Endodermal cell (in vitro differentiated cells): Measurements from ENCODE around the gene ANKRD65. TPM values are rescaled to one million over a fixed set of nuclear protein-coding genes. Genes with fewer than 3 reads are reported as not detected.
"Not testable (repeated sequence)": the region's sequence is repeated elsewhere in the genome, so short reads cannot be mapped to it uniquely, and the experiment has no call there.

Experiments
- DNase-seq: peaks from one replicate; pipeline ENCODE4 v3.0.0-alpha.2; 2017
- H3K27ac ChIP-seq: 2 replicates; pipeline ENCODE4 v1.5.1; 2013; ENCODE audit warnings: mild to moderate bottlenecking, low read depth, low read length, moderate library complexity
- H3K27me3 ChIP-seq: 2 replicates; pipeline ENCODE4 v1.6.1; 2013; ENCODE audit warnings: mild to moderate bottlenecking, low read length, moderate library complexity; ENCODE audit not compliant: insufficient read depth, control insufficient read depth, poor library complexity, severe bottlenecking
- H3K36me3 ChIP-seq: 2 replicates; pipeline ENCODE4 v1.7.0; 2013; ENCODE audit warnings: mild to moderate bottlenecking, low read length, moderate library complexity; ENCODE audit not compliant: control insufficient read depth, insufficient read depth
- H3K4me1 ChIP-seq: one replicate; pipeline ENCODE4 v1.7.0; 2013; ENCODE audit warnings: low read length; ENCODE audit not compliant: control insufficient read depth, insufficient read depth
- H3K4me3 ChIP-seq: 2 replicates; pipeline ENCODE4 v1.5.1; 2013; ENCODE audit warnings: mild to moderate bottlenecking, low read length, moderate library complexity
- H3K9ac ChIP-seq: 2 replicates; pipeline ENCODE4 v1.6.1; 2013; ENCODE audit warnings: mild to moderate bottlenecking, low read length, moderate library complexity; ENCODE audit not compliant: poor library complexity, severe bottlenecking; ENCODE audit errors: extremely low read depth
- H3K9me3 ChIP-seq: 2 replicates; pipeline ENCODE4 v1.6.1; 2013; ENCODE audit warnings: mild to moderate bottlenecking, low read length, moderate library complexity; ENCODE audit not compliant: control insufficient read depth
- H3K27ac Mint-ChIP-seq: 2 replicates; pipeline ENCODE4 v1.8.0; 2020; ENCODE audit warnings: mixed read lengths
- H3K27me3 Mint-ChIP-seq: 2 replicates; pipeline ENCODE4 v1.8.0; 2021; ENCODE audit warnings: mild to moderate bottlenecking, mixed read lengths; ENCODE audit not compliant: insufficient read depth
- H3K36me3 Mint-ChIP-seq: 2 replicates; pipeline ENCODE4 v1.8.0; 2020; ENCODE audit warnings: low read depth, mixed read lengths
- H3K4me1 Mint-ChIP-seq: 2 replicates; pipeline ENCODE4 v1.8.0; 2020; ENCODE audit warnings: mixed read lengths
- H3K4me3 Mint-ChIP-seq: 2 replicates; pipeline ENCODE4 v1.8.0; 2020; ENCODE audit warnings: mild to moderate bottlenecking, moderate library complexity, mixed read lengths
- H3K9me3 Mint-ChIP-seq: 2 replicates; pipeline ENCODE4 v1.8.0; 2020; ENCODE audit warnings: mild to moderate bottlenecking, mixed read lengths
- WGBS, 2 experiments: methylation state at CpG; one replicate each; pipeline versions ENCODE4 v1.1.5 to v1.1.7; 2013; ENCODE audit warnings: missing lambda C conversion rate in 2 of 2, mixed read lengths in 1 of 2; ENCODE audit not compliant: insufficient coverage in 1 of 2, insufficient read length in 1 of 2; 5-methylcytosine and 5-hydroxymethylcytosine counted together
- total RNA-seq, 2 donors: library from RNA; stranded (reverse); fragmentation: NEBNext Ultra II Directional in 1 of 2; extraction: Animal tissue kit (Norgen Biotek cat#: 25700) in 1 of 2; gene quantifications; 2 replicates in 1 of 2; 3 replicates in 1 of 2; pipeline ENCODE4 v1.2.1, GENCODE V29; 2021
- TF ChIP-seq, protein P1 (sequence below): fragments of 200-600 bp; sonication (generic); conservative IDR thresholded peaks from 2 replicates; pipeline ENCODE4 v1.5.0; 2021; ENCODE audit warnings: antibody characterized with exemption, mild to moderate bottlenecking

The ANKRD65 gene
- total RNA-seq, 2 donors from 2014 or later, result 1.6 TPM

DNA sequence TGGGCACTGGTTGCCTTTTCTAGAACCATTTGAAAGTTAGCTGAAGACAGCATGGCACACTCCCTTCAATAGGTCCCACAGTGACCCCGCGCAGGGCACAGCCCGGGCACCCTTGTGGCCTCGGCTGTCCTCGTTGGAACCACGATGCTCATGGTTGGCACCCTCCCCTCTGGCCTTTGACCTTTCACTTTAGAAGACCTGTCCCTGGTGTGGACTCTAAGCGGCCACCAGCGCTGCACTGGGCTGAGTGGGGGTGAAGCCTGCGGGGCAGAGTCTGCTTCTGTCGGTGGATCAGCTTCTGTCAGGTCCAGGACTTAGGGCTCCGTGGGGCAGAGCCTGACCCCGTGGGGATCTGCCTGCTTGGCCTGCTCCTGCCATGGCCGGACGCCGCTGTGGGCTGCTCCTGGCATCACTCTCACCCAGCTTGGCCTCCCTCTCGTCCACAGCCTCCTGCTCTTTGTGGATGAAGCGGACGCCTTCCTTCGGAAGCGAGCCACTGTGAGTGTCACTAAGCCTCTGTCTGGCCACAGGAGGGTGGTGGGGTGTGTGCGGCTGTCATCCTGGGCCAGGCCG lies 35.7 kb upstream of the ANKRD65 start:
- H3K9me3 Mint-ChIP-seq, H3K4me3 Mint-ChIP-seq, H3K27me3 ChIP-seq, DNase-seq, H3K36me3 Mint-ChIP-seq, H3K9ac ChIP-seq, H3K4me1 Mint-ChIP-seq, H3K4me1 ChIP-seq, H3K9me3 ChIP-seq, H3K4me3 ChIP-seq, H3K27ac Mint-ChIP-seq, H3K27ac ChIP-seq, H3K36me3 ChIP-seq, H3K27me3 Mint-ChIP-seq: not testable (repeated sequence)
- 92 to 93% methylated on average over 13 to 18 of the region's 22 CpGs for WGBS, 2 experiments

DNA sequence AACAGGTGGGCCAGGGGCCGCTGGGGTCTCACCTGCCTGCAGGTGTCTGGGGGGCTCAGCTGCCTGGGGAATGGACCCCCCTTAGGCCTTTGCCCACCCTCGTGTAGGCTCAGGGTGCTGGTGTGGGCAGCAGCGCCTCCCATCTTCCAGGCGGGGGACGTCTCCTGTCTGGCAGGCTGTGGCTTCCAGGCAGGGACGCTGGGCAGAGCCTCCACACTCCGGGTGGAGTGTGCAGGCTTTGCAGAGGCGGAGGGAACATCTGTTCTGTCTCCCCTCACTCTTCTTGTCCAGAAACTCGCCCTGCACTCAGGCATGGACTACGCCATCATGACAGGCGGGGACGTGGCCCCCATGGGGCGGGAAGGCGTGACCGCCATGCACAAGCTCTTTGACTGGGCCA lies 34.9 kb upstream of the ANKRD65 start:
- not testable (repeated sequence) for H3K9me3 Mint-ChIP-seq, H3K9me3 ChIP-seq, H3K27ac Mint-ChIP-seq, H3K36me3 ChIP-seq, H3K36me3 Mint-ChIP-seq, H3K27ac ChIP-seq, DNase-seq, H3K4me1 ChIP-seq, H3K9ac ChIP-seq, H3K4me3 ChIP-seq, H3K27me3 ChIP-seq, H3K4me3 Mint-ChIP-seq, H3K27me3 Mint-ChIP-seq, H3K4me1 Mint-ChIP-seq
- WGBS, 2 experiments, result 86% methylated on average over 1 of the region's 15 CpGs; no CpG with 5 or more reads in 1 of the 2 experiments

DNA sequence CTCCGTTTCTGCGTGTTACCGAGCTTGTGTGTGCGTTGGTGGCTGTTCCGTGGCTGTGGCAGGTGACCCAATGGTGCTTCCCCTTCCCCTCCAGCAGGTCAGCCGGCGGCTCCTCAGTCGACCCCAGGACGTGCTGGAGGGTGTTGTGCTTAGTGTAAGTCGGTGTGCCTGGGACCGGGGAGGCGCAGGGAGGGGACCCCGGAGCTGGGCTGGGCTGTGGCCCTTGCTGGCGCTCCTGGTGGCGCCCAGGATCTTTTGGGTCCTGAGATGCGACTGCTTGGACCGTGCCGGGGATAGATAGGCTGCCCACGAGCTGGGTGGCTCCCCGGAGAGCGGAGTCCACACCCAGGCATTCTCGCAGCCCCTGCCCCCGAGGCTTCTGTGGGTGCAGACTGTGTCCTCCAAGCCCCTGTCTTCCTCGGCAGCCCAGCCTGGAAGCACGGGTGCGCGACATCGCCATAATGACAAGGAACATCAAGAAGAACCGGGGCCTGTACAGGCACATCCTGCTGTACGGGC lies 34.3 kb upstream of the ANKRD65 start:
- no peaks in the 10 kb centered on the region for H3K4me1 ChIP-seq
- WGBS, 2 experiments, result 94 to 96% methylated on average over 18 to 24 of the region's 30 CpGs
- no peaks in the 10 kb centered on the region for H3K9me3 ChIP-seq
- H3K9me3 Mint-ChIP-seq, result no peaks in the 10 kb centered on the region
- H3K4me3 Mint-ChIP-seq, result no peak overlapping the region
- no peaks in the 10 kb centered on the region for H3K4me1 Mint-ChIP-seq
- H3K4me3 ChIP-seq, result no peak overlapping the region
- no peaks in the 10 kb centered on the region for H3K36me3 ChIP-seq
- no peaks in the 10 kb centered on the region for H3K27me3 Mint-ChIP-seq
- H3K9ac ChIP-seq, result no peak overlapping the region
- H3K36me3 Mint-ChIP-seq, result no peaks in the 10 kb centered on the region
- H3K27ac ChIP-seq, result no peak overlapping the region
- TF ChIP-seq, protein P1, sequence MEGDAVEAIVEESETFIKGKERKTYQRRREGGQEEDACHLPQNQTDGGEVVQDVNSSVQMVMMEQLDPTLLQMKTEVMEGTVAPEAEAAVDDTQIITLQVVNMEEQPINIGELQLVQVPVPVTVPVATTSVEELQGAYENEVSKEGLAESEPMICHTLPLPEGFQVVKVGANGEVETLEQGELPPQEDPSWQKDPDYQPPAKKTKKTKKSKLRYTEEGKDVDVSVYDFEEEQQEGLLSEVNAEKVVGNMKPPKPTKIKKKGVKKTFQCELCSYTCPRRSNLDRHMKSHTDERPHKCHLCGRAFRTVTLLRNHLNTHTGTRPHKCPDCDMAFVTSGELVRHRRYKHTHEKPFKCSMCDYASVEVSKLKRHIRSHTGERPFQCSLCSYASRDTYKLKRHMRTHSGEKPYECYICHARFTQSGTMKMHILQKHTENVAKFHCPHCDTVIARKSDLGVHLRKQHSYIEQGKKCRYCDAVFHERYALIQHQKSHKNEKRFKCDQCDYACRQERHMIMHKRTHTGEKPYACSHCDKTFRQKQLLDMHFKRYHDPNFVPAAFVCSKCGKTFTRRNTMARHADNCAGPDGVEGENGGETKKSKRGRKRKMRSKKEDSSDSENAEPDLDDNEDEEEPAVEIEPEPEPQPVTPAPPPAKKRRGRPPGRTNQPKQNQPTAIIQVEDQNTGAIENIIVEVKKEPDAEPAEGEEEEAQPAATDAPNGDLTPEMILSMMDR, result no peak
- no peak overlapping the region for H3K27ac Mint-ChIP-seq
- H3K27me3 ChIP-seq, result no peaks in the 10 kb centered on the region
- DNase-seq, result no peak

DNA sequence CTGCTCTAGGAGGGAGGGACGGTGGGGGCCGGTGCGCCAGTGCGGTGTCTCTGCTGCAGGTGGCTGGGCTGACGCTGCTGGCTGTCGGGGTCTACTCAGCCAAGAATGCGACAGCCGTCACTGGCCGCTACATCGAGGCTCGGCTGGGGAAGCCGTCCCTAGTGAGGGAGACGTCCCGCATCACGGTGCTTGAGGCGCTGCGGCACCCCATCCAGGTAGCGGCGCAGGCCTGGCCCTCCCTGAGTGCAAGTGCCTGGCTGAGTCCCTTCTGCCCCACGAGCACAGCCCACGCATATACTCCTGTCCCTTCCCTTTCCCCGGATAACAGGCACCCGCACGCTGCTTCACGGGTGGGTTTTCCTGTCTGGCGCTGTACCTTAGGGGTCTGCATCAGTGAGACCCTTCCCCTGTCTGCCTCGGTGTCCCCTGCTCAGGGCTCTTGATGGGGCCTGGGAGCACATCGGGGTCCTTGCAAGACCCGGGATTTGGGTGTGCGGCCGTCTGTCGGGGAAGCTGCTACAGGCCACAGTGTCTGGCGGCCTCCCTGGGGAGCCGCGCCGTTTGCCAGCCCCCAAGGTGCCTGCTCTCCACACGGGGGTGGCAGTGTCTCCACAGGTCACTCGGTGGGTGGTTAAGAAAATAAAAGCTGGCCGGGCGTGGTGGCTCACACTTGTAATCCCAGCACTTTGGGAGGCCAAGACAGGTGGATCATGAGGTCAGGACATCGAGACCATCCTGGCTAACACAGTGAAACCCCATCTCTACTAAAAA lies 33.4 kb upstream of the ANKRD65 start:
- H3K9ac ChIP-seq, H3K4me3 ChIP-seq, H3K9me3 Mint-ChIP-seq, H3K36me3 Mint-ChIP-seq, H3K27me3 ChIP-seq, H3K27me3 Mint-ChIP-seq, H3K27ac ChIP-seq, H3K9me3 ChIP-seq, DNase-seq, H3K4me1 ChIP-seq, H3K4me3 Mint-ChIP-seq, H3K36me3 ChIP-seq, H3K4me1 Mint-ChIP-seq, H3K27ac Mint-ChIP-seq: not testable (repeated sequence)
- 94 to 95% methylated on average over 29 to 36 of the region's 41 CpGs for WGBS, 2 experiments
